ENCODE results near the gene SECISBP2.
"Not testable (repeated sequence)": the region's sequence is repeated elsewhere in the genome, so short reads cannot be mapped to it uniquely, and the experiment has no call there.

Gene SECISBP2

DNA sequence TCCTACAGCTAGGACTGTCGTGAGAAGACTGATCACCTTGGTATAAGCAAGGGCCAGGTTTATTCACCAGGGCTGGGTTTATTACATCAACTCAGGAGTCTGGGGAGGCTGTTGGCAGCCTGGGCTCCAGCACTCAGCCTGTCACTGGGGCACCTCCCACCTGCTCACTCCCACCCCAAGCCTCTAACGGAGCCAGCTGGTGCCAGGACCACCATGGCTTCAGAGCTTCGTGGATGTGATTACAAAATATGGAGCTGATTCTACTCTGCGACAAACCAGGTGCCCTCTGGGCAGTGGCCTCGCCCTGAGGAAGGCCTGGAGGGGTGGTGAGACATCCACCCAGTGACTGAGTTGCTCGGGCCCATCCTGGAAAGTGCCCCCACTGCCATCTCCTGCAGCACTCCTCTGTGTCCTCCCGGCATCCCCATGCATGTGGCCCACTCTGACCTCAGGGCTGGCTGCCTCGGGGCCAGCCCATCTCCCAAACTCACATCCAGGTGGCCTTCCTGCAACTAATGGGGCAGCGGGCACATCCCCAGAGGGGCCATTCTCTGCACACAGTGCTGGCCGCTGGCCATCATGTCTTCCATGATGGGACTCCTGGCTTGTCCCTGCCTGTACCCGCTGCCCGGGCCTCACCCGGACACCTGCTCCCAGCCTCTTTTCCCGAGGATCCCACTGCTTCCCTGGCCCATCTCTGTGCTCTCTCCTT, 49.6 kb downstream of the SECISBP2 start:
- no peak for DNase-seq

DNA sequence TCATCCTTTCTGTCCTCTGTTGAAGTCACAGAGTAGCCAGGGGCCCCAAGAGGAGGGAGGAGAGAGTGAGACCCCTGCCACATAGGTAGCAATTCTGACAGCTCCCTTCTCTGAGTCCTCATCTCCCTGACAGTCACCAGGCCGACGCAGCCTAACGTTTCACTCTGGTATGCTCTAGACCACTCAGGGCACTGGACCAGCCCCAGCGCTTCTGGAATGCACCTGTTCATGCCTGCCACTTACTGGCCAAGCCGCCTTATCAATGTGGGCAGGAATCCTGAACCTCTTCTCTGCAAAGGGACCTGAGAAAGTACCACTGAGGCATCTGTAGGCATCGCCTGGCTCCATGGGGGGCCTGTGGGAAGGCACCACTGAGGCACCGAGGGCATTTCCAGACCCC, 50.2 kb downstream of the SECISBP2 start:
- no peak for DNase-seq

DNA sequence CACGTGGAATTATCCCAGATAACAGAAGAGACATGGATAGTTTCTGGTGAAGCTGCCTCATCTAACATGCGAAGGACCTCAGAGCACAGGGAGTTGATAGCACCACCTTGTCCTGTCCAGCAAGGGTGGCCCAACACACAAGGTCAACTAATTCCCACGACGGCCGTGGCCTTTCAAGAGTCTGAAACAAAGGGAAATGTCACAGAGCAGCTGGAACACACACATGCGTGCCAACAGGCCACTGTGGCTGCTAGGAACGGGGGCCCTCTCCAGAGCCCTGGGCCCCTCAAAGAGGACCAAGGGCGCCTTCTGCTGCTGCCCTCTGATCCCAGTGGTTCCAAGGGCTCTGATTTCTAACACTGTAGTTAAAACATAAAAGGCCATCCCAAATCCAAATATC, 50.7 kb downstream of the SECISBP2 start:
- DNase-seq, result no peak

GRCh38 chr9:89370593-89370992, 52.3 kb downstream of the SECISBP2 start:
- DNase-seq, result no peak

DNA sequence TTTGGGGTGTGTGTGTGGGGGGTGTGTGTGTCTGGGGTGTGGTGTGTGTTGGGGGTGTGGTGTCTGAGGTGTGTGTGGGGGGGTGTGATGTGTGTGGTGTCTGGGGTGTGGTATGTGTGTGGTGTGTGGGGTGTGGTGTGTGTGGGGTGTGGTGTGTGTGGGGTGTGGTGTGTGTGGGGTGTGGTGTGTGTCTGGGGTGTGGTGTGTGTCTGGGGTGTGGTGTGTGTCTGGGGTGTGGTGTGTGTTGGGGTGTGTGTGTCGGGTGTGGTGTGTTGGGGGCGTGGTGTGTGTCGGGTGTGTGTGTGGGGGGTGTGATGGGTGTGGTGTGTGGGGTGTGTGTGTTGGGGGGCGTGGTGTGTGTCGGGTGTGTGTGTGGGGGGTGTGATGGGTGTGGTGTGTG, 53.5 kb downstream of the SECISBP2 start:
- DNase-seq, result not testable (repeated sequence)

DNA sequence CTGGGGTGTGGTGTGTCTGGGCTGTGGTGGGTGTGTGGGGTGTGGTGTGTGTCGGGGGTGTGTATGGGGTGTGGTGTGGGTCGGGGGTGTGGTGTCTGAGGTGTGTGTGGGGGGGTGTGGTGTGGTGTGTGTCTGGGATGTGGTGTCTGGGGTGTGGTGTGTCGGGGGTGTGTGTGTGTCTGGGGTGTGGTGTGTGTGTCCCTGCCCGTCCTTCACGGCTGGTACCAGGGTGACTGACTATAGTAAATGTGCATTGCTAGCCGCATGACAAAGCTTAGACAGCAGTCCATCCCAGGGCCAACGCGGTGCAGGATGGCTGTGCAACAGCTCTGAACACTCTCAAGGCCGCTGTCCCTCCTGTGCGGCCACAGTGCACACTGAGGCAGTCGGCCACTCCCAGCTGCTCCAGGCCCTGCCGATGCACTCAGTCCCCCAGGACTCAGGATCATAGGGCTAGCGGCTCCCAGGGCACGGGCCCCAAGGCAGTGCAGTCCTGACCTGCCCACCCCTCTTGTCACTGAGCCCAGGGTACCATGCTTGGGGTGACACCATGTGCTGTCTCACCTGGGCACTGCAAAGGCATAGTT, 54.0 kb downstream of the SECISBP2 start:
- DNase-seq, result no peak

DNA sequence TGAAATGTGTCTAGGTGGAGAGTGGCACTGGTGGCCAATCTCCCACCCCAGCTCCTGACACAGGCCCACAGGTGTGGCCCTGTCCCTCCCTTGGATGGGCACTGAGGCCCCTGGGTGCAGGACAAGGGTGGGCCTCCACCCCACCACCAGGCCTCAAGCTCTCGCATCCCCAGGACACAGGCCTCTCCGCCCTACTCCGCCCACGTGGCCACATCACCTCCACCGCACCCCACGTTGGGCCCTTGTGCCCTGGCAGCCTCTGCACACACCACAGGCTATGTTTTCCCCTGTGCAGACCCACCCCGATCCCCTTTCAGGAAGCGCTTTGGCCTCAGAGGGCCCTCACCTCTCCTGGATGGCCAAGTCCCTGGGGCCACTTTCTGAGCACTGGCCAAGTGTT, 54.7 kb downstream of the SECISBP2 start:
- DNase-seq, result no peak

DNA sequence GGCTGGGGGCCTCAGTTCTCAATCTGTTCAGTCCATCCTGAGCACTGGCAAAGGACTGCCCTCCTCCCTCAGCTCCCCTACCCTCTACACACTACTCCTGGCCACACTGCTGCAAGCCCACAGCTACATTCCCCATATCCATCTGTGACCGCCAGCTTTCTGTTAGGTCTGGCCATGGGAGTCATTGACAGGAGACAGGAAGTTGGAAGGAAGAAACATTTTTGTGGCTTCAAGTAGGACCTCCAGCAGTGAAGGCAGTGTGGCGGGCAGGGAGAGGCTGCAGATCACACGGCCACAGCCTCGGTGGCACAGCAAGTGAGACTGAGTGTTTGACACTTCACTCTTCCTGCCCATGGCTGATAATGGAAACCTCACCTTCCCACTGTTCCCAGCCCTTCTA, 55.9 kb downstream of the SECISBP2 start:
- DNase-seq, result no peak

GRCh38 chr9:89375191-89375760, 57.0 kb downstream of the SECISBP2 start:
- DNase-seq, result no peak

DNA sequence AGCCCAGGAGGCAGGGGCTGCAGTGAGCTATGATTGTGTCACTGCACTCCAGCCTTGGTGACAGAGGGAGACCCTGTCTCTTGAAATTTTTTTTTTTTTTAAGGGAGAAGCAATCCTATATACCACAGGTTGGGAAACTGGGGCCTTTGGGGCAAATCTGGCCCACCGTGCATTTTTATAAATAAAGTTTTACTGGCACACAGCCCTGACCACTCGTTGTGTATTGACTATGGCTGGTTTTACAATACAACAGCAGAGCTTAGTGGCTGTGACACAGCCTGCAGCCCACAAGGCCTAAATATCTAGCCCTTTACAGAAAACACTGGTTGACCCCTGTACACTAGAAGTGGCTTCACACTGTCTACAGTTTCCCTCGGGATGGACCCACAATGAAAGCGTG, 58.0 kb downstream of the SECISBP2 start:
- DNase-seq, result no peak

DNA sequence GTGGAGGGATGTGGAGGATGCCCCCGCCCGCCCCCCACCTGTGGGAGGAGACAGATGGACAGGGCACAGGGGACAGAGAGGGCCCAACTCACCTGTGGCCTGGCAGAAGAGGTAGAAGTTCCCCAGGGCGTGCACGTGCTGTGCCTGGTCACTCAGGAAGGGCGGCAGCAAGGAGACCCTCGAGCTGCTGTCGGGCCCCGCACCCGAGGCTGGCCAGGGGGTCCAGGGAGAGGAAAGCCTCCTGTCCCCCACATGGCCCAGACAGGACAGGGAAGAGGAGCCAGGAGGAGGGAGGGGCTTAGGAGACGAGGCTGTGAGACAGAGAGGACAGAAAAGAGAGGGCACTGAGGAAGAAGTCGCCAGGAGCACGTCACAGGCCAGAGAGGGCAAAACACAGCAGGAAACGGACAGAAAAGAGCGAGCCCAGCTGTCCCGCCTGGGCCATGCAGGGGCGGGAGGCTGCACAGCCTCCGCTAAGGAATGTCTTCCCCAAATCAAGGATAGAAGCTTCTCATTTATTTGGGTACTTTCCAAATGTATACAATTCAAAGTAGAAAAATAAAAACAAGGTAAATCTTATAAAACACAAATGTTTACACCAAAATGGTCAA, 58.5 kb downstream of the SECISBP2 start:
- no peak for DNase-seq

- no peak for DNase-seq
Measured at GRCh38 chr9:89377411-89377810, 59.1 kb downstream of the SECISBP2 start.

- no peak for DNase-seq
Measured at GRCh38 chr9:89378541-89378940, 60.2 kb downstream of the SECISBP2 start.

GRCh38 chr9:89379031-89379430, 60.7 kb downstream of the SECISBP2 start:
- DNase-seq, result no peak

- no peak for DNase-seq
Measured at GRCh38 chr9:89379508-89380115, 61.3 kb downstream of the SECISBP2 start.

- DNase-seq, result peak; percentile 20
Measured at GRCh38 chr9:89380437-89381307, 62.4 kb downstream of the SECISBP2 start.

GRCh38 chr9:89381308-89381609, 63.0 kb downstream of the SECISBP2 start:
- DNase-seq, result no peak

GRCh38 chr9:89382026-89382986, 64.0 kb downstream of the SECISBP2 start:
- no peak for DNase-seq

GRCh38 chr9:89383030-89383720, 64.9 kb downstream of the SECISBP2 start:
- no peak for DNase-seq

DNA sequence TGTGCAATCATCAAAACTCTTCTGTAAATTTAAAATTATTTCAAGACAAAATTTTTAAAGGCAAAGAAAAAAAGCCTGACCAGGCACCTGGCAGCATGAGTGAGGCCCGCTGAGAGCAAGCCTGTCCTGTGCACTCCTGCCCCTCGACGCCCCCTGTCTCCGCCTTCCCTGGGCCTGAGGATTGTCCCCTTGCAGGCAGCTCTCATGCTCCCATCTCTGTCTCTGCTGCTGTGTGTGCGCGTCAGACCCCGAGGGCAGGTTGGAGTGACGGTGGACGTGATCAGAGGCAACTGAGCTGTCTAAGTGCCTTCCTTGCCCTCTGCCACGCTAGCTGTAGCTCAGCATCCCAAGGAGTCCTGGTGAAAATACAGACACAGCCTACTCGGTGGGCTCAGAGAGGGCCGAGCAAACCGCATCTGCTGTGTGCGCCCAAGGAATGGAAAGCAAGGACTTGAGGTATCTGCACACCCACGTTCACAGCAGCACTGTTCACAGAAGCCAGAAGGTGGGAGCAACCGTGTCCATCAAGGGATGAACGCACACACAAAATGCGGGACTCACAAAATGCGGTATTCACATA, 65.5 kb downstream of the SECISBP2 start:
- no peak for DNase-seq

DNA sequence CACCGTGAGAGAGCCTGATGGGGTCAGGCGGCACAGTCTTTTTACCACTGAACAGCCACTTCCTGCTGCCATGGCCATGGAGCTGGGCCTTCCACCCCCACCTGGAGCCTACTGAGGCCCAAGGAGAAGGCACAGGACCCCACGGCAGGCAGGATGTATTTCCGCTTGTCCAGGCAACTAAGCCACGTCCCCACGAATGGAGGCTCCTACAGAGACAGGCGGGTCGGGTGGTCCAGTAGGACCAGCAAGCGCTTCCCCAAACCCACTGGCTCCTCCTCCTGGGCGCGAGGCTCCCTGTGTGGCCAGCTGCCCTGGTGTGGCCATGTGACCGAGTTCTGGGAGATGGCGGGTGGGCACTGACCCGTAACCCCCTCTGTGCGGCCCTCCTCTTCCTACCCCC, 66.5 kb downstream of the SECISBP2 start:
- DNase-seq, result no peak
